ENCODE data around the gene ANKIB1.
"Not testable (repeated sequence)": the region's sequence is repeated elsewhere in the genome, so short reads cannot be mapped to it uniquely, and the experiment has no call there.

Gene ANKIB1

GRCh38 chr7:92404170-92404614 is 158.4 kb downstream of the ANKIB1 start:
- peak; percentile 40 for DNase-seq

- no peak for DNase-seq
Measured at GRCh38 chr7:92409357-92409756, 163.6 kb downstream of the ANKIB1 start.

GRCh38 chr7:92410162-92410561 is 164.4 kb downstream of the ANKIB1 start:
- not testable (repeated sequence) for DNase-seq

- no peak for DNase-seq
Measured at GRCh38 chr7:92412745-92413144, 167.0 kb downstream of the ANKIB1 start.

GRCh38 chr7:92413550-92413949 is 167.8 kb downstream of the ANKIB1 start:
- DNase-seq: no peak

- no peak for DNase-seq
Measured at GRCh38 chr7:92415225-92415624, 169.5 kb downstream of the ANKIB1 start.

- DNase-seq: no peak
Measured at GRCh38 chr7:92417913-92418312, 172.1 kb downstream of the ANKIB1 start.

GRCh38 chr7:92421676-92422435 is 176.1 kb downstream of the ANKIB1 start:
- DNase-seq: no peak

GRCh38 chr7:92422926-92423325 is 177.2 kb downstream of the ANKIB1 start:
- DNase-seq: no peak

- DNase-seq: no peak
Measured at GRCh38 chr7:92423710-92424131, 177.9 kb downstream of the ANKIB1 start.

GRCh38 chr7:92425311-92425947 is 179.7 kb downstream of the ANKIB1 start:
- no peak for DNase-seq

GRCh38 chr7:92427193-92427592 is 181.4 kb downstream of the ANKIB1 start:
- DNase-seq: no peak

GRCh38 chr7:92432299-92432946 is 186.6 kb downstream of the ANKIB1 start:
- no peak for DNase-seq

- DNase-seq: no peak
Measured at GRCh38 chr7:92433019-92433418, 187.2 kb downstream of the ANKIB1 start.

GRCh38 chr7:92435542-92435941 is 189.8 kb downstream of the ANKIB1 start:
- DNase-seq: no peak

- no peak for DNase-seq
Measured at GRCh38 chr7:92436612-92437445, 191.1 kb downstream of the ANKIB1 start.

- DNase-seq: no peak
Measured at GRCh38 chr7:92437956-92438491, 192.2 kb downstream of the ANKIB1 start.

GRCh38 chr7:92442720-92443119 is 196.9 kb downstream of the ANKIB1 start:
- not testable (repeated sequence) for DNase-seq

- DNase-seq: no peak
Measured at GRCh38 chr7:92446869-92447344, 201.1 kb downstream of the ANKIB1 start.

- peak; percentile 81 for DNase-seq
Measured at GRCh38 chr7:92447345-92448204, 201.8 kb downstream of the ANKIB1 start, which contains the start of gene GATAD1. Gene GATAD1, plus strand, starts transcription at chr7:92447482. Its CDS starts 248 bp downstream, at chr7:92447730.

- peak; percentile 39 for DNase-seq
Measured at GRCh38 chr7:92448205-92448747, 202.5 kb downstream of the ANKIB1 start.

Measured in stimulated activated CD4-positive, alpha-beta T cell treated with anti-CD3 and anti-CD28 coated beads, Interleukin-1b, Interleukin-23, amount 100 ng/mL, for 48 hours (primary cell).